Erythroblast (primary cell): ENCODE results near the gene MZT1.

ENCODE experiments used
- DNase-seq, 2 experiments: peaks; one replicate each; lab custom pipeline; 2025; lab: John Stamatoyannopoulos, UW
- GATA1 ChIP-seq: IDR thresholded peaks from 2 replicates; pipeline ENCODE4 v1.6.1; 2011; ENCODE audit warnings: low read depth, mild to moderate bottlenecking, control low read depth, low read length, moderate library complexity
- POLR2A ChIP-seq: IDR thresholded peaks from 2 replicates; pipeline ENCODE4 v1.6.1; 2011; ENCODE audit warnings: mild to moderate bottlenecking, low read length

The MZT1 gene, protein sequence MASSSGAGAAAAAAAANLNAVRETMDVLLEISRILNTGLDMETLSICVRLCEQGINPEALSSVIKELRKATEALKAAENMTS

GRCh38 chr13:72727417-72728289 is at the start of gene MZT1, which contains the start of gene BORA:
Gene MZT1 (minus strand): TSS chr13:72727629. CDS start chr13:72727602, 27 bp downstream.
Gene BORA (plus strand): TSS chr13:72727923. CDS start chr13:72728941, 1,018 bp downstream.
- peak; percentile 89 for TF ChIP-seq POLR2A
- no peak for TF ChIP-seq GATA1

GRCh38 chr13:72774019-72774418 is 46.6 kb upstream of the MZT1 start:
- TF ChIP-seq GATA1: no peak
- no peak for TF ChIP-seq POLR2A
- no peak for DNase-seq

More at GRCh38 chr13:72727417-72728289, at the start of gene MZT1, which contains the start of gene BORA:
- DNase-seq: peak; percentile 97

DNA sequence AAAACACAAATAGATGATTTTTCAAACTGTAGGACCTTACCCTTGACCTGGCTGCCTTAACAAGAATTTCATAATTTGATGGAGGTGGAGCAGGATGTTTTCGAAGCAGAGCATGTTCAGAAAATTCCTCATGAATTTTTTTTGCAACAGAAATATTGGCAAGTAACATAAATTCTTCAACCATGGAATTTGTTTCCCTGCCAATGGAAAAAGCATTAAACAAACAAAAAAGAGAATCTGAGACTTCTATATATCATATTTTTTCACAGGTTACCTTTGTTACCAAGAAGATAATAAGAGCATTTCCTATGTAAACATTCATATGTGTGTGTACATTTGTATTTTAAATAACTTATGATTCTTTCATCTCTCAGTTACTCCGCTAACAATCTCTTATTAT is 36.0 kb upstream of the MZT1 start:
- TF ChIP-seq GATA1 (no peak), POLR2A (no peak)
- DNase-seq: no peak

DNA sequence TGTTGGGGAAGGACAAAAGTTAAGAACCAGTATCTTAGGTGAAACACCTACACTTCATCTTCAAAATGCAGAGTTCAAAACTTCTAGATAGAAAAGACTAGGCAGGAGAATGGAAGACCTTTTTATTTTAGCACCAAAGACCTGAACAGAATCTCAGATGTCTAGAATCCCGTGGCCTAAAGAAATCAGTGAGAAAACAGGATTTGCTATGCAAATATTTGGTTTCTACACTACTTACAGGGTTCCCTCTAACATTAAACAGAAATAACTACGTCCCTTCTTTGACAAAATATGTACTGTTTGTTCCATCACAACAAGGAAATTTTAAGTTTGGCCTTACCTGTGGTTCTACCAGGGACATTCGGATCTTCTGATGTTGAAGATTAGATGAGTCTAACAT is 32.8 kb upstream of the MZT1 start:
- TF ChIP-seq GATA1 (no peak), POLR2A (no peak)
- no peak for DNase-seq

DNA sequence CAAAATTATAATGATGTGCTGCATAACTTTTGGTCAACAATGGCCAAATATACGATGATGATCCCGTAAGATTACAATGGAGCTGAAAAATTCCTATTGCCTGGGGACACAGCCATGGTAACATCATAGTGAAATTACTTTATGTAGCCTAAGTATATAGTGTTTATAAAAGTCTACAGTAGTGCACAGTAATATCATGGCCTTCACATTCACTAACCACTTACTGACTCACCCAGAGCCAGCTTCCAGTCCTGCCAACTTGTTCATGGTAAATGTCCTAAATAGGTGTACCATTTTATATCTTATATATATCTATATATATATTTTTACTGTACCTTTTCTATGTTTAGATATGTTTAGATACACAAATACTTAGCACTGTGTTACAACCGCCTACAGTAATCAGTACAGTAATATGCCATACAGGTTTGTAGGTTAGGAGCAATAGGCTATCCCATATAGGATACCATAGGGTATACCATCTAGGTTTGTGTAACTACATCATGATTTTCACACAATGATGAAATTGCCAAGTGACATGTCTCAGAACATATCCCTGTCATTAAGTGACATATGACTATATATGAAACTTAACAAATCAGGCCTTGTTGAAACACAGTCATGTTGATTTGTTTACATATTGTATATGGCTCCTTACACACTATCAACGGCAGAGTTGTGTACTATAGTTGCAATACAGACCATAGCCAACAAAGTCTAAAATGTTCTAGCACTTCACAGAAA is 30.5 kb upstream of the MZT1 start:
- no peak for DNase-seq
- no peak for TF ChIP-seq GATA1
- no peak for TF ChIP-seq POLR2A

- no peak for DNase-seq
- TF ChIP-seq POLR2A: no peak
- TF ChIP-seq GATA1: no peak
Observed at GRCh38 chr13:72754111-72754510, 26.7 kb upstream of the MZT1 start.

GRCh38 chr13:72751220-72751619 is 23.8 kb upstream of the MZT1 start:
- DNase-seq: no peak
- TF ChIP-seq GATA1 (no peak), POLR2A (no peak)

GRCh38 chr13:72745260-72745659 is 17.8 kb upstream of the MZT1 start:
- DNase-seq: no peak
- TF ChIP-seq POLR2A: no peak

- no peak for DNase-seq
Observed at GRCh38 chr13:72740015-72740414, 12.6 kb upstream of the MZT1 start.

GRCh38 chr13:72737033-72737432 is 9.6 kb upstream of the MZT1 start:
- DNase-seq: no peak

More at GRCh38 chr13:72740015-72740414, 12.6 kb upstream of the MZT1 start:
- TF ChIP-seq POLR2A (no peak), GATA1 (no peak)

GRCh38 chr13:72728290-72728605 is 819 bp upstream of the MZT1 start:
- TF ChIP-seq POLR2A: no peak
- TF ChIP-seq GATA1: no peak

More at GRCh38 chr13:72737033-72737432, 9.6 kb upstream of the MZT1 start:
- no peak for TF ChIP-seq POLR2A
- no peak for TF ChIP-seq GATA1

DNA sequence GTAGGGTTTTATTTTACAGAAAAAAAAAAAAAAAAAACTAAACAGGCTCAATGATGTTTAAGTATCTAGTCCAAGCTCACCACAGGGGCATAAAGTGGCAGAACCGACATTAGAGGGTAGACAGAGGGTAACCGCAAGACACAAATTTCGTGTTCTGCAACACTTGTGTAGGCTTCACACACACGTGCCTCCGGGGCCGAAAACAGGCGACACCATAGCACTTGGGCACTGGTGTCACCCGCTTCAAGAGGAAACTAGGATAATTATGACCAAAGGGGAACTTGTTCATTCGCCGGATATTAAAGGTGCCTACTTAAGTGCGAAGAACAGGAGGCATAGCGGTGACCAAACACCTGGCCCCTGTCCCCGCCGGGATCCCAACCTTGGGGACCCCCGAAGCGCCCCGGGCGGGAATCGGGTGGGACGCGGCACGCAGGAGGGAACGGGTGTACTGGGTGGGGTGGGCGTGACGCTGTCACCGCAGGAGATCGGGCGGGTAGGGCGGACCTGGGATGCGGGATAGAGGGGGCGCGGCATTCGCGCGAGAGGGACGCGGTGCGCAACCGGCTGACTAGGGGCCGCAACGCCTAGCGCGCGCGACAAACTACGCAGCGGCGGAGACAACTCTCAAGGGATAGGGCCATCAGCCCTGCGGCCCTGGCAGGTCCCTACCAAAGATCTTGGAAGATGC is 558 bp downstream of the MZT1 start:
- no peak for TF ChIP-seq POLR2A
- peak; percentile 79 to 83 for DNase-seq

More at GRCh38 chr13:72728290-72728605, 819 bp upstream of the MZT1 start:
- DNase-seq: no peak

DNA sequence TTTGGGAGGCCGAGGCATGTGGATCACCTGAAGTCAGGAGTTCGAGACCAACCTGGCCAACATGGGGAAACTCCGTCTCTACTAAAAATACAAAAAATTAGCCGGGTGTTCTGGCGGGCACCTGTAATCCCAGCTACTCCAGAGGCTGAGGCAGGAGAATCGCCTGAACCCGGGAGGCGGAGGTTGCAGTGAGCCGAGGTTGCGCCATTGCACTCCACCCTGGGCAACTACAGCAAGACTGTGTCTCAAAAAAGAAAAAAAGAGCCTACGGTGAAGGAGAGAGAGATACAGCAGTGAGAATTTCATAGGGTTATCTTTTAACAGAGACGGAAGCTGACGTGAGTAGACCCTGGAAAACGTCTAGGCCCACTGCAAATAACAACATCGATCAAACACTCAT is 1.2 kb downstream of the MZT1 start:
- peak; percentile 14 to 38 for DNase-seq
